ENCODE measurements around the gene APPBP2. TPM values are rescaled to one million over a fixed set of nuclear protein-coding genes. Genes with fewer than 3 reads are reported as not detected.

APPBP2 gene
- total RNA-seq, 1 experiment from 2014 or later = 21.5 TPM

- no peaks in the 10 kb centered on the region for H3K9me3 ChIP-seq (ENCODE audit: low read length)
- no peak overlapping the region for H3K4me2 ChIP-seq (ENCODE audit: low read depth, low read length, poor library complexity, severe bottlenecking)
- H3K4me3 ChIP-seq (ENCODE audit: low read length) = no peak overlapping the region
- H4K20me1 ChIP-seq (ENCODE audit: insufficient read depth, low read depth, low read length) = no peaks in the 10 kb centered on the region
- no peaks in the 10 kb centered on the region for H3K79me2 ChIP-seq (ENCODE audit: low read length)
- H3K9ac ChIP-seq (ENCODE audit: low read length) = no peak overlapping the region
- no peaks in the 10 kb centered on the region for H3K9me2 ChIP-seq (replicated peaks; ENCODE audit: insufficient read depth, low read length)
- peaks cover 24% of the 10 kb centered on the region for H3K4me1 ChIP-seq (ENCODE audit: low read length)
- no peaks in the 10 kb centered on the region for H3K36me3 ChIP-seq (ENCODE audit: insufficient read depth, low read length)
- no peak overlapping the region for H2AFZ ChIP-seq (ENCODE audit: low read length)
- DNase-seq = peak; percentile 29
- H3K27ac ChIP-seq (ENCODE audit: low read length) = no peak overlapping the region
- no peaks in the 10 kb centered on the region for H3K27me3 ChIP-seq (ENCODE audit: low read length)
Measured at GRCh38 chr17:60406887-60407286, 119.2 kb downstream of the APPBP2 start.

- peak; percentile 41 for DNase-seq
- Histone ChIP-seq H3K36me3 (ENCODE audit: insufficient read depth, low read length) (no peaks in the 10 kb centered on the region), H2AFZ (ENCODE audit: low read length) (no peak overlapping the region), H3K9me2 (replicated peaks; ENCODE audit: insufficient read depth, low read length) (no peaks in the 10 kb centered on the region), H3K27ac (ENCODE audit: low read length) (no peak overlapping the region), H3K9me3 (ENCODE audit: low read length) (no peaks in the 10 kb centered on the region), H4K20me1 (ENCODE audit: insufficient read depth, low read depth, low read length) (no peaks in the 10 kb centered on the region), H3K4me1 (ENCODE audit: low read length) (peaks cover 24% of the 10 kb centered on the region), H3K79me2 (ENCODE audit: low read length) (no peaks in the 10 kb centered on the region), H3K27me3 (ENCODE audit: low read length) (no peaks in the 10 kb centered on the region), H3K9ac (ENCODE audit: low read length) (no peak overlapping the region), H3K4me2 (ENCODE audit: low read depth, low read length, poor library complexity, severe bottlenecking) (peak overlapping the region; percentile 27), H3K4me3 (ENCODE audit: low read length) (no peak overlapping the region)
Measured at GRCh38 chr17:60403962-60404361, 122.1 kb downstream of the APPBP2 start.

- no peak overlapping the region for H3K4me2 ChIP-seq (ENCODE audit: low read depth, low read length, poor library complexity, severe bottlenecking)
- no peaks in the 10 kb centered on the region for H4K20me1 ChIP-seq (ENCODE audit: insufficient read depth, low read depth, low read length)
- no peak overlapping the region for H3K9ac ChIP-seq (ENCODE audit: low read length)
- H3K4me1 ChIP-seq (ENCODE audit: low read length) = peaks cover 25% of the 10 kb centered on the region
- no peak overlapping the region for H2AFZ ChIP-seq (ENCODE audit: low read length)
- no peaks in the 10 kb centered on the region for H3K36me3 ChIP-seq (ENCODE audit: insufficient read depth, low read length)
- peak; percentile 28 for DNase-seq
- no peaks in the 10 kb centered on the region for H3K27me3 ChIP-seq (ENCODE audit: low read length)
- H3K4me3 ChIP-seq (ENCODE audit: low read length) = no peak overlapping the region
- no peaks in the 10 kb centered on the region for H3K79me2 ChIP-seq (ENCODE audit: low read length)
- no peak overlapping the region for H3K27ac ChIP-seq (ENCODE audit: low read length)
- H3K9me2 ChIP-seq (replicated peaks; ENCODE audit: insufficient read depth, low read length) = no peaks in the 10 kb centered on the region
- H3K9me3 ChIP-seq (ENCODE audit: low read length) = no peaks in the 10 kb centered on the region
Measured at GRCh38 chr17:60403523-60403810, 122.6 kb downstream of the APPBP2 start.

- H2AFZ ChIP-seq (ENCODE audit: low read length) = no peak overlapping the region
Measured at GRCh38 chr17:60401819-60402218, 124.2 kb downstream of the APPBP2 start.

GRCh38 chr17:60398227-60398959, 127.6 kb downstream of the APPBP2 start:
- peak overlapping the region; percentile 8 for H3K4me2 ChIP-seq (ENCODE audit: low read depth, low read length, poor library complexity, severe bottlenecking)

More at GRCh38 chr17:60401819-60402218, 124.2 kb downstream of the APPBP2 start:
- no peak for DNase-seq
- Histone ChIP-seq H3K79me2 (ENCODE audit: low read length) (no peaks in the 10 kb centered on the region), H3K9ac (ENCODE audit: low read length) (no peak overlapping the region), H3K27ac (ENCODE audit: low read length) (no peak overlapping the region), H4K20me1 (ENCODE audit: insufficient read depth, low read depth, low read length) (no peaks in the 10 kb centered on the region), H3K4me2 (ENCODE audit: low read depth, low read length, poor library complexity, severe bottlenecking) (no peak overlapping the region), H3K36me3 (ENCODE audit: insufficient read depth, low read length) (no peaks in the 10 kb centered on the region), H3K4me1 (ENCODE audit: low read length) (peaks cover 29% of the 10 kb centered on the region), H3K4me3 (ENCODE audit: low read length) (no peak overlapping the region), H3K9me2 (replicated peaks; ENCODE audit: insufficient read depth, low read length) (no peaks in the 10 kb centered on the region), H3K27me3 (ENCODE audit: low read length) (no peaks in the 10 kb centered on the region), H3K9me3 (ENCODE audit: low read length) (no peaks in the 10 kb centered on the region)

GRCh38 chr17:60396412-60396811, 129.6 kb downstream of the APPBP2 start:
- H3K36me3 ChIP-seq (ENCODE audit: insufficient read depth, low read length) = no peaks in the 10 kb centered on the region
- no peaks in the 10 kb centered on the region for H3K27me3 ChIP-seq (ENCODE audit: low read length)
- peaks cover 1% of the 10 kb centered on the region for H3K79me2 ChIP-seq (ENCODE audit: low read length)
- no peak overlapping the region for H3K27ac ChIP-seq (ENCODE audit: low read length)
- no peaks in the 10 kb centered on the region for H3K9me2 ChIP-seq (replicated peaks; ENCODE audit: insufficient read depth, low read length)
- H3K4me1 ChIP-seq (ENCODE audit: low read length) = peaks cover 22% of the 10 kb centered on the region
- no peak overlapping the region for H3K4me2 ChIP-seq (ENCODE audit: low read depth, low read length, poor library complexity, severe bottlenecking)
- H3K4me3 ChIP-seq (ENCODE audit: low read length) = no peak overlapping the region
- H3K9ac ChIP-seq (ENCODE audit: low read length) = no peak overlapping the region
- H3K9me3 ChIP-seq (ENCODE audit: low read length) = no peaks in the 10 kb centered on the region
- no peaks in the 10 kb centered on the region for H4K20me1 ChIP-seq (ENCODE audit: insufficient read depth, low read depth, low read length)
- no peak overlapping the region for H2AFZ ChIP-seq (ENCODE audit: low read length)
- DNase-seq = no peak

More at GRCh38 chr17:60398227-60398959, 127.6 kb downstream of the APPBP2 start:
- H2AFZ ChIP-seq (ENCODE audit: low read length) = no peak overlapping the region
- H3K79me2 ChIP-seq (ENCODE audit: low read length) = no peaks in the 10 kb centered on the region
- peak; percentile 87 for DNase-seq
- no peaks in the 10 kb centered on the region for H3K27me3 ChIP-seq (ENCODE audit: low read length)
- H3K9ac ChIP-seq (ENCODE audit: low read length) = no peak overlapping the region
- H4K20me1 ChIP-seq (ENCODE audit: insufficient read depth, low read depth, low read length) = no peaks in the 10 kb centered on the region
- H3K4me3 ChIP-seq (ENCODE audit: low read length) = no peak overlapping the region
- no peak overlapping the region for H3K27ac ChIP-seq (ENCODE audit: low read length)
- no peaks in the 10 kb centered on the region for H3K9me3 ChIP-seq (ENCODE audit: low read length)
- H3K4me1 ChIP-seq (ENCODE audit: low read length) = peaks cover 14% of the 10 kb centered on the region
- H3K36me3 ChIP-seq (ENCODE audit: insufficient read depth, low read length) = no peaks in the 10 kb centered on the region
- no peaks in the 10 kb centered on the region for H3K9me2 ChIP-seq (replicated peaks; ENCODE audit: insufficient read depth, low read length)

GRCh38 chr17:60395508-60396065, 130.5 kb downstream of the APPBP2 start:
- Histone ChIP-seq H3K9me3 (ENCODE audit: low read length) (no peaks in the 10 kb centered on the region), H3K36me3 (ENCODE audit: insufficient read depth, low read length) (no peaks in the 10 kb centered on the region), H3K4me2 (ENCODE audit: low read depth, low read length, poor library complexity, severe bottlenecking) (no peak overlapping the region), H3K79me2 (ENCODE audit: low read length) (peaks cover 10% of the 10 kb centered on the region), H3K4me3 (ENCODE audit: low read length) (no peak overlapping the region), H3K27ac (ENCODE audit: low read length) (no peak overlapping the region), H2AFZ (ENCODE audit: low read length) (no peak overlapping the region), H4K20me1 (ENCODE audit: insufficient read depth, low read depth, low read length) (no peaks in the 10 kb centered on the region), H3K4me1 (ENCODE audit: low read length) (peaks cover 22% of the 10 kb centered on the region), H3K9ac (ENCODE audit: low read length) (no peak overlapping the region), H3K27me3 (ENCODE audit: low read length) (no peaks in the 10 kb centered on the region), H3K9me2 (replicated peaks; ENCODE audit: insufficient read depth, low read length) (no peaks in the 10 kb centered on the region)
- no peak for DNase-seq

- Histone ChIP-seq H2AFZ (ENCODE audit: low read length) (no peak overlapping the region), H3K9me3 (ENCODE audit: low read length) (no peaks in the 10 kb centered on the region), H3K9me2 (replicated peaks; ENCODE audit: insufficient read depth, low read length) (no peaks in the 10 kb centered on the region), H3K9ac (ENCODE audit: low read length) (no peak overlapping the region), H3K4me3 (ENCODE audit: low read length) (no peak overlapping the region), H3K36me3 (ENCODE audit: insufficient read depth, low read length) (no peaks in the 10 kb centered on the region), H3K4me2 (ENCODE audit: low read depth, low read length, poor library complexity, severe bottlenecking) (no peak overlapping the region), H3K4me1 (ENCODE audit: low read length) (peaks cover 34% of the 10 kb centered on the region), H3K27me3 (ENCODE audit: low read length) (no peaks in the 10 kb centered on the region), H3K79me2 (ENCODE audit: low read length) (peaks cover 25% of the 10 kb centered on the region), H4K20me1 (ENCODE audit: insufficient read depth, low read depth, low read length) (no peaks in the 10 kb centered on the region), H3K27ac (ENCODE audit: low read length) (no peak overlapping the region)
- no peak for DNase-seq
Measured at GRCh38 chr17:60393840-60394723, 132.0 kb downstream of the APPBP2 start.

Measured in Karpas-422 (cell line).